ENCODE data around the gene GLOD5. TPM values are rescaled to one million over a fixed set of nuclear protein-coding genes. Genes with fewer than 3 reads are reported as not detected.

Gene GLOD5
- polyA plus RNA-seq, 4 donors = 1.5 to 2.4 (median 1.7) TPM

GRCh38 chrX:48753708-48754228 lies 7.8 kb upstream of the GLOD5 start:
- no peak for DNase-seq (ENCODE audit: low read depth in 4 of 4, low spot score in 3 of 4)

DNA sequence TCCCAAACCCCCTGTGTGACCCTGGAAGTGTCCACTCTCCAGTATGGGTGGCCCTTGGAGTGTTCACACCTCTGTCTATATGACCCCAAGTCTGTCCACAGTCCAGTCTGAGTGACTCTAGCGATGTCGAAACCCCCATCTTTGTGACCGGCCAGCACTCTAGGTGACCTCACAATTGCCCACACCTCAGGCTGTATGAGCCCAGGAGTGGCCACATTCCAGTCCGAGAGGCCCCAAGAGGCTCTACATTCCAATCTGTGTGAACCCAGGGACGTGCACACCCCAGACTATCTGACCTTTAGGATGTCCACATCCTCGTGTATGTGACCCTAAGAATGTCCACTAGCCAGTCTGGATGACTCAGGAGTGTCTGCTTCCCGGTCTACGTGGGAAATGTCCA lies 7.3 kb upstream of the GLOD5 start:
- DNase-seq (ENCODE audit: low read depth in 4 of 4, low spot score in 3 of 4) = no peak

DNA sequence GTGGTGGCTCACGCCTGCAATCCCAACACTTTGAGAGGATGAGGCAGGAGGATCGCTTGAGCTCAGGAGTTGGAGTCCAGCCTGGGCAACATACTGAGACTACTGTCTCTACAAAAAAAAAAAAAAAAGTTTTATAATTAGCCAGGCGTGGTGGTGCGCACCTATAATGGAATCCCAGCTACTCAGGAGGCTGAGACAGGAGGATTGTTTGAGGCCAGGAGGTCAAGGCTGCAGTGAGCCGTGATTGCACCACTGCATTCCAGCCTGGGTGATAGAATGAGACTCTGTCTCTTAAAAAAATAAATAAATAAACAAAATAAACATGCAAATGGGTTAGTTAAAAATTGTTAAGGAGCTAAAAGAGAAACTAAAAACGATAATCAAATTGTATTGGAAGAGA lies 7.7 kb downstream of the GLOD5 start:
- no peak for DNase-seq (ENCODE audit: low read depth in 4 of 4, low spot score in 3 of 4)

DNA sequence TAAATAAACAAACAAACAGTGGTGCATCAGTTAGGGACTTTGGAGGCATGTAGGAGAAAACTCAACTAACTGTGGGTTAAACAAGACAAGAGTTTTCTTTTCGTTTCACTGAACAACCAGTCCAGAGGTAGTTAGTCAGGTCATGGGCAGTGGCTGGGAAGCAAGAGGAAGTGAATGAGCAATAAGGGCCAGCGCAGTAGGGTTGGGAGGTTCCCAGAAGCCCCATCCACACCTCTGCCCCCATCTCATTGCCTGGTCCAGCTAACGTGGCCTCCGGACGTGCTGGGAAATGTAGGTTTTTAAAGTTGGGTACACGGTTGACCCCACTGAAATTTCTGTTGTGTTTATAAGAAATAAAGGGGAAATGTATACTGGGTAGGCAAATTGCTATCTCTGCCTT lies 8.7 kb downstream of the GLOD5 start:
- DNase-seq (ENCODE audit: low read depth in 4 of 4, low spot score in 3 of 4) = no peak

GRCh38 chrX:48772602-48773001 lies 11.1 kb downstream of the GLOD5 start:
- no peak for DNase-seq (ENCODE audit: low read depth in 4 of 4, low spot score in 3 of 4)

DNA sequence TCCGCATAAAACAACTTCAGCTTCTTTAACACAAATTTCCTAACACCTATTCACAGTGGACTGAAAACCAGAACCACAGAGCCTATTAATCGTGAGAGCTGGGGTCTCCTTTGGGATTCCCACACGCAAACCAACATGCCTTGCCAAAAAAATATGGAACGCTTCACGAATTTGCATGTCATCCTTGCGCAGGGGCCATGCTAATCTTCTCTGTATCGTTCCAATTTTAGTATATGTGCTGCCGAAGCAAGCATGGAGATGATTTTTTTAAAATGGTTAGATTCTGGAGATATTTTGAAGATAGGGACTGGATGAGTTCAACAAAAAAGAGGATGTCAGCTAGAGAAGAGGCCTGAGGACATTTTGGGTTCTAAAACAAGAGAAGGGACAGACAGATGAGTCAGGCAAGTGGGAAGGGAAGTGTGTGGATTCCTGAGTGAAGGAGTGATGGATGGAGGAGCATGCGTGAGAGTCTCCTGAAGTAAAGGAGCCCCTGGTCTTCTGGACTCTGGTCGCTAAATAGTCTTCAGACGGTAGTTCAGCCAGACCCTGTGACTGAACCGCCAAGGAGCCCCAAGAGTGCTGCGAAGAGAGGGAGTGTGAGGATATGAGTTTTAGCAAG lies 15.4 kb downstream of the GLOD5 start:
- no peak for DNase-seq (ENCODE audit: low read depth in 4 of 4, low spot score in 3 of 4)

DNA sequence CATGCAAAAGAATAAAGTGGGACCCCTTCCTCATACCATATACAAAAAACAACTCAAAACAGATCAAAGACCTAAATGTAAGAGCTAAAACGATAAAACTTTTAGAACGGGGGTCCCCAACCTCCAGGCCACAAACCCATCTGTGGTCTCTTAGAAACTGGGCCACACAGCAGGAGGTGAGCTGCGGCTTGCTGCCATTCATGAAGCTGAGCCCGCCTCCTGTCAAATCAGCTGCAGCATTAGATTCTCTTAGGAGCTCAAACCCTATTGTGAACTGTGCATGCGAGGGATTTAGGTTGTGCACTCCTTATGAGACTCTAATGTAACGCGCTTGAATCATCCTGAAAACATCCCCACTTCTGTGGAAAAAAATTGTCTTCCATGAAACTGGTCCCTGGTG lies 17.9 kb downstream of the GLOD5 start:
- no peak for DNase-seq (ENCODE audit: low read depth in 4 of 4, low spot score in 3 of 4)

DNA sequence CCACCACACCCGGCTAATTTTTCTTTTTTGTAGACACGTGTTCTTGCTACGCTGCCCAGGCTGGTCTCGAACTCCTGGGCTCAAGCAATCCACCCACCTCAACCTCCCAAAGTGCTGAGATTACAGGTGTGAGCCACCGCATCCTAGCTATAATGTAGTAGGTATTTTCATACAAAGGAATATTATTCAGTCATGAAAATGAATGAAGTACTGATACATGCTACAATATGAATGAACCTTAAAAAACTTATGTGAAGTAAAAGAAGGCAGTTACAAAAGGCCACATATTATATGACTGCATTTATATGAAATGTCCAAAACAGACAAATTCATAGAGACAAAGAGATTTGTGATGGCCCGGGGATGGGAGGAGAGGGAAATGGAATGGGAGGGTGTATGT lies 20.2 kb downstream of the GLOD5 start:
- DNase-seq (ENCODE audit: low read depth in 4 of 4, low spot score in 3 of 4) = no peak

- no peak for DNase-seq (ENCODE audit: low read depth in 4 of 4, low spot score in 3 of 4)
These were observed 20.7 kb downstream of the GLOD5 start for GRCh38 chrX:48782216-48782615.

DNA sequence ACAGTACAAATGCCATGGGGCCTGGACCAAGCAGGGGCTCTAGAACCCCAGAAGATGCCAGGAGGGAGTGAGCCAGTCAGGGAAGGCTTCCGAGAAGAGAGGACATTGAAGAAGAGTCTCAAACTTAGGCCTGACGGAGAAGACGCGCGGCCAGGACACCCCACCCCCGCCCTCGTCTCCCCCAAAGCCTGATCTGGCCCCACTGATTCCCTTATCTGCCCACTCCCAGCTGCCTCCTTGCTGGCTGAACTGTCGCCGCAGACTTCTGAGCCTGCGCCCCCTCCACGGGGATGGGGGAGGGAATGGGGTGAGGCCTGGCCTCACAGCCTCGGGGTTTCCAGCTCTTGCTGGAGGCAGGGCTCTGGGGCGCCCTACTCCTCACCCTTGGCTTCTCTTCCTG lies 21.2 kb downstream of the GLOD5 start:
- DNase-seq (ENCODE audit: low read depth in 4 of 4, low spot score in 3 of 4) = no peak

DNA sequence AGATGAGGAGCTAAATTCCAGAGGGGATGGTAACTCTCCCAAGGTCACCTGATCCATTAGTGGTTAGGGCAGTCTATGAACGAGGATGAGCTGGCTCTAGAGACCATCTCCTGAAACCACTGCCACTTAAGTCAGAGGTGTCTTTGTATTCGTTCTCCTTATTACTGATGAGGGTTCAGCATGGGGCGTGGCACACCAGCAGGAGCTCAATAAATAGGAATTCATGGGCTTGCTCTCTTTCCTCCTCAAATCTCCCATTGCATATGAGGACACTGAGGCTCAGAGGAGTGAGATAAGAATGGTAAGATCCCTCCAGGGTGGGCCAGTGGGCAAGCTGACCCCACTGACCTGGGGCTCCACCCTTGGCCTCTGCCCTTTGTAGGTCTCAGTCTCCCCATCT lies 23.2 kb downstream of the GLOD5 start:
- DNase-seq (ENCODE audit: low read depth in 4 of 4, low spot score in 3 of 4) = no peak

GRCh38 chrX:48785186-48785539 lies 23.6 kb downstream of the GLOD5 start:
- DNase-seq (ENCODE audit: low read depth in 4 of 4, low spot score in 3 of 4) = no peak

GRCh38 chrX:48785540-48786214 lies 24.1 kb downstream of the GLOD5 start:
- DNase-seq (ENCODE audit: low read depth in 4 of 4, low spot score in 3 of 4) = no peak

DNA sequence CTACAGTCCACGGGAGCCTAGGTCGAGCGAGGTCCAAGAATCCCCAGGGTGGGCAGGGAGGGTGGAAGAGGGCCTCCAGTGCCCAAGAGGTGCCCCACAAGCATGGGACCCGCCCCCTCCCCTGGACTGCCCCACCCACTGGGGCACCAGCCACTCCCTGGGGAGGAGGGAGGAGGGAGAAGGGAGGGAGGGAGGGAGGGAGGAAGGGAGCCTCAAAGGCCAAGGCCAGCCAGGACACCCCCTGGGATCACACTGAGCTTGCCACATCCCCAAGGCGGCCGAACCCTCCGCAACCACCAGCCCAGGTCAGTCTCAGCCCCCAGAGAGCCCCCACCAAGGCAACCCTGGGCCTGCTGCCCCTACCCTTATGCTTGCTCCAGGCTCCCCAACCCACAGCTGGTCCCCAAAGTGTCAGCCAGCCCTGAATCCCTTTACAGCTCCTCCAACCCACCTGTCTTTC lies 24.8 kb downstream of the GLOD5 start, which contains the start of gene GATA1:
Gene GATA1 (plus strand): TSS at position 250 of the 460 bp plus-strand sequence. CDS start 4,520 bp downstream, outside the sequence.
- no peak for DNase-seq (ENCODE audit: low read depth in 4 of 4, low spot score in 3 of 4)

- no peak for DNase-seq (ENCODE audit: low read depth in 4 of 4, low spot score in 3 of 4)
These were observed 25.4 kb downstream of the GLOD5 start for GRCh38 chrX:48786825-48787504.

GRCh38 chrX:48787505-48788443 lies 26.2 kb downstream of the GLOD5 start:
- DNase-seq (ENCODE audit: low read depth in 4 of 4, low spot score in 3 of 4) = no peak

- DNase-seq (ENCODE audit: low read depth in 4 of 4, low spot score in 3 of 4) = no peak
These were observed 28.0 kb downstream of the GLOD5 start for GRCh38 chrX:48789366-48790220.

DNA sequence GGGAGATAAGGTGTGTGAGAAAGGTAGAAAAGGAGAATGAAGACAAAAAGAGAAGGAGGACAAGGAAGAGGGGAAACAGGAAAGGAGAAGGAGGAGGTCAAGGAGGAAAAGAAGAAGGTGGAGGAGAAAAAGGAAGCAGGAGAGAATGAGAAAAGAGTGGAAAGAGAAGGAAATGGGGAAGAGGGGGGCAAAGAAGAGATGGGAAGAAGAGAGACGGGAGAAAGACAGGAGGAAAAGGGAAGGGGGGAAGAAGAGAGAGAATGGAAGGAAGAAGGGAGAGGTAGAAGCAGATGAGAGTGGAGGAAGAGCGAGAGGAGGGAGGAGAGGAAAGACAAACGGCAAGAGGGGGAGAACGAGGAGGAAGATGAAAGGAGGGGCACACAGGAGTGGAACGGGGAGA lies 28.9 kb downstream of the GLOD5 start:
- no peak for DNase-seq (ENCODE audit: low read depth in 4 of 4, low spot score in 3 of 4)

DNA sequence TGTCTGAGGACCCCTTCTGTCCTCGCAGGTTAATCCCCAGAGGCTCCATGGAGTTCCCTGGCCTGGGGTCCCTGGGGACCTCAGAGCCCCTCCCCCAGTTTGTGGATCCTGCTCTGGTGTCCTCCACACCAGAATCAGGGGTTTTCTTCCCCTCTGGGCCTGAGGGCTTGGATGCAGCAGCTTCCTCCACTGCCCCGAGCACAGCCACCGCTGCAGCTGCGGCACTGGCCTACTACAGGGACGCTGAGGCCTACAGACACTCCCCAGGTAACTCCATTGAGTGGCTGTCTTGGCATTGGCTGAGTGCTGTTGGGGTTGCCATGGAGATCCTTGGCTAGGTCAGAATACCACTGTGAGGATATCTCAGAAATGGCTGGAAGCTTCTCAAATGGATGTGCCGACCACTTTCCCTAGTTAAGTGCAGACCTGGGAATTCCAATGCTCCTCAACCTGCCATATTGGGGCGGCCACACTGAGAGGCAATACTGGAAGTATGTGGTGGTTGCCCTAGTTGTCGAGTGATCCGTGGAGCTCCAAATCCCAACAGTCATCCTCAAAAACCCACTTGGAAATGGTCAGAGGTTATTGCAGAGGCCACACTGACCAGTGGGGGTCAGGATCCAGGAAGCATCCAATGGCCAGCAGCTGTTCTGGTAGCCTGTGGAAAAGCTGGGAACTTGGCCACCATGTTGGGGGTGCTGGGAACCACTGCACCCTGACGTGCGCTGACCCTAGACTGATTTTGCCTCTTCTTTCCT lies 29.7 kb downstream of the GLOD5 start:
- DNase-seq (ENCODE audit: low read depth in 4 of 4, low spot score in 3 of 4) = no peak

Data from right renal pelvis (tissue), 4 donors.